Thyroid gland (tissue), 4 donors: ENCODE measurements around the gene AKNA. TPM values are rescaled to one million over a fixed set of nuclear protein-coding genes. Genes with fewer than 3 reads are reported as not detected.
"Not testable (repeated sequence)": the region's sequence is repeated elsewhere in the genome, so short reads cannot be mapped to it uniquely, and the experiment has no call there.

ENCODE experiments used
- DNase-seq, 2 donors: peaks; one replicate each; pipeline ENCODE4 v3.0.0-alpha.2; 2019
- H3K27ac ChIP-seq, 3 donors: fragments of 200-600 bp; sonication (generic); 1 replicate in 2 of 3; 2 replicates in 1 of 3; pipeline ENCODE4 v1.5.1; 2016 to 2019; ENCODE audit warnings: mild to moderate bottlenecking in 1 of 3, moderate library complexity in 1 of 3
- H3K27me3 ChIP-seq: fragments of 200-600 bp; sonication (generic); one replicate; pipeline ENCODE4 v1.5.1; 2019
- H3K36me3 ChIP-seq, 2 donors: fragments of 200-600 bp; sonication (generic); one replicate each; pipeline ENCODE4 v1.5.1; 2016 to 2019
- H3K4me1 ChIP-seq, 2 donors: fragments of 200-600 bp; sonication (generic); one replicate each; pipeline ENCODE4 v1.5.1; 2017 to 2019
- H3K4me3 ChIP-seq, 3 donors: fragments of 200-600 bp; sonication (generic); replicated peaks in 1 of 3; 1 replicate in 2 of 3; 2 replicates in 1 of 3; pipeline ENCODE4 v1.5.1; 2016; ENCODE audit warnings: mild to moderate bottlenecking in 1 of 3
- H3K9me3 ChIP-seq: fragments of 200-600 bp; sonication (generic); one replicate; pipeline ENCODE4 v1.5.1; 2017
- CTCF ChIP-seq, 6 experiments: fragments of 200-600 bp in 3 of 6; fragments of 450-650 bp in 3 of 6; sonication (generic) in 3 of 6; IDR thresholded peaks; one replicate each; pipeline ENCODE4 v1.5.1; 2016 to 2019; ENCODE audit warnings: antibody characterized with exemption in 6 of 6, mild to moderate bottlenecking in 2 of 6, inconsistent platforms in 1 of 6, moderate library complexity in 1 of 6
- POLR2A ChIP-seq, 2 donors: fragments of 450-650 bp; IDR thresholded peaks; one replicate each; pipeline ENCODE4 v1.6.1; 2017; ENCODE audit warnings: antibody characterized with exemption in 2 of 2, mild to moderate bottlenecking in 2 of 2, moderate library complexity in 1 of 2
- WGBS, 2 donors: methylation state at CpG; one replicate each; pipeline ENCODE4 v1.1.5; 2017; 5-methylcytosine and 5-hydroxymethylcytosine counted together
- intact Hi-C: fragments of 100-400 bp; cut with DNase I; formaldehyde crosslinking; loops from one replicate; pipeline ENCODE4 v1.15.1; 2023
- total RNA-seq, 4 donors: library from RNA; depleted of rRNA; stranded (reverse); fragments of >200 nt; gene quantifications; one replicate each; pipeline ENCODE4 v1.2.3, GENCODE V29; 2016

The AKNA gene
- total RNA-seq, 4 donors from 2014 or later: 10.0 to 17.0 (median 12.5) TPM

- Histone ChIP-seq H3K36me3 (peaks cover 6 to 16% of the 10 kb centered on the region in 2 donors), H3K4me3 (no peak overlapping the region), H3K4me1 (no peaks in the 10 kb centered on the region), H3K9me3 (no peaks in the 10 kb centered on the region), H3K27ac (no peak overlapping the region), H3K27me3 (no peaks in the 10 kb centered on the region)
- DNase-seq: no peak
- WGBS, 2 donors: 100% methylated on average over 2 to 4 of the region's 9 CpGs
- intact Hi-C loops: no loop called here
- TF ChIP-seq POLR2A (IDR thresholded peaks at IDR 0.05) (no peak), CTCF (IDR thresholded peaks at IDR 0.05) (no peak)
These were observed 53.3 kb downstream of the AKNA start for GRCh38 chr9:114334490-114334889.

DNA sequence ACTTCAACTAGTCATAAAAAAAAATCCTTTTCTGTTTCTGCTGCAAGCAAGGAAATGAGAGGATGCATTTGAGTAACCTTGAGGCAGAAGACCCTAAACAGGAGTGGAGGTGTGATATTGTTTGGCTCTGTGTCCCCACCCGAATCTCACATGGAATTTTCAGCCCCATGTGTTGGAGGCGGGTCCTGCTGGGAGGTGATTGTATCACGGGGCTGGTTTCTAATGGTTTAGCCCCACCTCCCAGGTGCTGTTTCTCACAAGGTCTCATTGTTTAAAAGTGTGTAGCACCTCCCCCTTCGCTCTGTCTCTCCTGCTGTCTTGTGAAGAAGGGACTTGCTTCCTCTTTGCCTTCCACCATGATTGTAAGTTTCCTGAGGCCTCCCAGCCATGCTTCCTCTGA, 54.1 kb downstream of the AKNA start:
- H3K27me3 ChIP-seq, DNase-seq, H3K27ac ChIP-seq, H3K4me3 ChIP-seq, intact Hi-C loops, H3K4me1 ChIP-seq, H3K9me3 ChIP-seq: not testable (repeated sequence)
- WGBS, 2 donors: 77 to 88% methylated on average over 1 to 3 of the region's 4 CpGs
- peaks cover 6 to 14% of the 10 kb centered on the region in 2 donors for H3K36me3 ChIP-seq

DNA sequence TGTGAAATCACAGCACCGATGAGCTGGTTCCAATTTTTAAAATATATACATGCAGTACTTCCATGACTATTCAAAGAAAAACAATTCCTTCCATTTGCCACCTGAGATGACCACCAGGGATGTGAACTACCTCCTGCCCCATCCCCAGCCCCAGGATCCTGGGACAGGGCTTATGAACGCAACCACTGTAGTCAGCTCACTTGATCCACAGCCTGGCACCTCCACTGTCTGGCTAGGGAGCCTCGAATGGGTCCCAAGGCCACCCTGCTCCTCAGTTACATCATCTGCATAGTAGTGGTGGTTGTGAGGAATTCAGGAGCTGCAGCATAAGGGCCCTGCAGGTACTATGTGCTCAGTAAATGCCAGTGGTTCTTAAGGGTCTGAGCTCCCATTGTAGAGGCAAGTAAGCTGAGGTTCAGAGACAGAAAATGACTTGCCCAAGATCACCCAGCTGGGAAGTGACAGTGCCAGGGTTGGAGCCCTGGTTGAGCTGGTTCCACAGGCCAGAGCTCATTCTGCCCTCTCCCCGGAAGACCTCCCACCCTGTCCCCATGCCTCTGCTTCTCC, 55.2 kb downstream of the AKNA start:
- H3K36me3 ChIP-seq: peaks cover 6 to 14% of the 10 kb centered on the region in 2 donors
- WGBS, 2 donors: 71 to 81% methylated on average over 3 of the region's 4 CpGs
- intact Hi-C loops, H3K4me3 ChIP-seq, H3K4me1 ChIP-seq, H3K9me3 ChIP-seq, H3K27me3 ChIP-seq, H3K27ac ChIP-seq, DNase-seq: not testable (repeated sequence)

GRCh38 chr9:114331229-114332195, 56.3 kb downstream of the AKNA start:
- H3K4me3 ChIP-seq, H3K36me3 ChIP-seq, H3K27me3 ChIP-seq, H3K9me3 ChIP-seq, H3K27ac ChIP-seq, DNase-seq, H3K4me1 ChIP-seq, intact Hi-C loops: not testable (repeated sequence)
- WGBS, 2 donors: 66 to 77% methylated on average over 7 to 13 of the region's 19 CpGs

DNA sequence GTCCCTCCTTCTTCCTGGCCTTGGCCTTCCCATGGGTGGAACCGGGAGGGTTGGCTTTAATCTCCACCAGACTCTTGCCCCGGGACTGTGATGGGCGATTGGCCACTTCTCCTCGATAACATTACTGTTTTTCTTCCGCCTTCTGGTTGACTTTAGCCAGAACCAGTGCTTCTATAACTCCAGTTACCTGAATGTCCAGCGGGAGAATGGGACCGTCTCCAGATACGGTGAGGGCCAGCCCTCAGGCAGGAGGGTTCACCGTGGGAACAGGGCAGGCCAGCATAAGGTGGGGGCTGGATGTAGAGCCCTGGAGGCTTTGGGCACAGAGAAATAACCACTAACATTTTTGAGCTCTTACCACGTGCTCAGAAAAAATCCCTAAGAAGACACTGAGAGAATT, 57.1 kb downstream of the AKNA start:
- no peaks in the 10 kb centered on the region for H3K9me3 ChIP-seq
- WGBS, 2 donors: 66 to 69% methylated on average over 10 of the region's 10 CpGs
- H3K27ac ChIP-seq: no peak overlapping the region
- no peaks in the 10 kb centered on the region for H3K4me1 ChIP-seq
- no peaks in the 10 kb centered on the region for H3K36me3 ChIP-seq
- intact Hi-C loops: no loop called here
- DNase-seq: no peak
- H3K4me3 ChIP-seq: no peak overlapping the region
- no peak for TF ChIP-seq CTCF (IDR thresholded peaks at IDR 0.05)
- no peak for TF ChIP-seq POLR2A (IDR thresholded peaks at IDR 0.05)
- no peaks in the 10 kb centered on the region for H3K27me3 ChIP-seq

DNA sequence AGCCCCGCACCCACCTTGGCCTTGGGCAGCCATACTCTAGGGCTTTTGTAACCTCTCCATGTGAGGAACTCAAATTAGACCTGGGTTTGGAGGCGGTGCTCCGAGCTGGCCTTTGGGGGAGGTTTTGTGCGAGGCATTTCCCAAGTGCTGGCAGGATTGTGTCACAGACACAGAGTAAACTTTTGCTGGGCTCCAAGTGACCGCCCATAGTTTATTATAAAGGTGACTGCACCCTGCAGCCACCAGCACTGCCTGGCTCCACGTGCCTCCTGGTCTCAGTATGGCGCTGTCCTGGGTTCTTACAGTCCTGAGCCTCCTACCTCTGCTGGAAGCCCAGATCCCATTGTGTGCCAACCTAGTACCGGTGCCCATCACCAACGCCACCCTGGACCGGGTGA, 58.2 kb downstream of the AKNA start, which contains the start of gene ORM2:
ORM2 (plus strand) TSS at position 245 of the 398 bp plus-strand sequence; CDS start at position 281, 36 bp downstream.
- H3K4me3 ChIP-seq, H3K27me3 ChIP-seq, DNase-seq, H3K9me3 ChIP-seq, H3K27ac ChIP-seq, H3K36me3 ChIP-seq, intact Hi-C loops, H3K4me1 ChIP-seq: not testable (repeated sequence)
- no CpG with 5 or more reads among the region's 10 CpGs for WGBS, 2 donors

GRCh38 chr9:114328937-114329624, 58.7 kb downstream of the AKNA start:
- H3K4me3 ChIP-seq, H3K4me1 ChIP-seq, H3K36me3 ChIP-seq, H3K9me3 ChIP-seq, intact Hi-C loops, H3K27ac ChIP-seq, H3K27me3 ChIP-seq: not testable (repeated sequence)
- DNase-seq: peak; percentile 47 to 56
- WGBS, 2 donors: 61 to 67% methylated on average over 10 of the region's 12 CpGs

DNA sequence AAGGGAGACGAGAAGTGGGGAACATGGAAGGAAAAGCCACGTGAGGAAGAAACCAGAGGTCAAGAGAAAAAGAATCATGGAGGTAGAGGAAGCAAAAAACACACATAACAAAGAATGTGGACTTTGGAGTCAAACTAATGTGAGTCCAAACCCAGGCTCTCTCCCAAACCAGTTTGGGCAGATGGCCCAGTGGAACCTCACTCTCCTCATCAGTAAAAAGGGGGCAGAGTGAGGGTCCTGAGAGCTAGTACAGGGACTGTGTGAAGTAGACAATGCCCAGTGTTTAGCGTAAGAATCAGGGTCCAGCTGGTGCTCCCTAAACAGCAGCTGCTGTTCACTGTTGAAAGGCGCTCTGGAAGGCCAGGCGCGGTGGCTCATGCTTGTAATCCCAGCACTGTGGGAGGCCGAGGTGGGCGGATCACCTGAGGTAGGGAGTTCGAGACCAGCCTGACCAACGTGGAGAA, 59.4 kb downstream of the AKNA start:
- WGBS, 2 donors: 82 to 84% methylated on average over 10 of the region's 10 CpGs
- H3K36me3 ChIP-seq, intact Hi-C loops, H3K27me3 ChIP-seq, H3K9me3 ChIP-seq, H3K4me3 ChIP-seq, H3K27ac ChIP-seq, H3K4me1 ChIP-seq, DNase-seq: not testable (repeated sequence)
